ENCODE measurements around the gene ERLIN1. TPM values are rescaled to one million over a fixed set of nuclear protein-coding genes. Genes with fewer than 3 reads are reported as not detected.
"Not testable (repeated sequence)": the region's sequence is repeated elsewhere in the genome, so short reads cannot be mapped to it uniquely, and the experiment has no call there.

Gene ERLIN1
- total and polyA plus RNA-seq, 3 experiments from 2014 or later, result 11.8 to 27.7 (median 26.9) TPM

- DNase-seq, result no peak
- no peak overlapping the region for H3K4me3 ChIP-seq (ENCODE audit: low read length)
- Mint-ChIP-seq H3K27me3 (peaks cover 4 to 36% of the 10 kb centered on the region in 2 donors), H3K4me3 (no peak overlapping the region), H3K4me1 (no peaks in the 10 kb centered on the region), H3K36me3 (peaks cover 0 to 3% (median 0%) of the 10 kb centered on the region in 3 donors), H3K9me3 (peaks cover 0 to 3% (median 0%) of the 10 kb centered on the region in 5 donors), H3K27ac (no peak overlapping the region)
- no peak overlapping the region for H3K27ac ChIP-seq (ENCODE audit: low read depth, low read length)
- CTCF ChIA-PET, result interaction anchor here (1.2 kb wide), 1 partner anchor 15 kb away, joined by 3 read pairs; no protein-coding TSS in a partner anchor
- H3K27me3 ChIP-seq (ENCODE audit: insufficient read depth, low read length, poor library complexity, severe bottlenecking), result no peaks in the 10 kb centered on the region
- H3K36me3 ChIP-seq (ENCODE audit: insufficient read depth, low read length), result no peaks in the 10 kb centered on the region
- no peaks in the 10 kb centered on the region for H3K9me3 ChIP-seq (ENCODE audit: low read length)
- POLR2A ChIA-PET, result no interaction called here
- H3K4me1 ChIP-seq (ENCODE audit: insufficient read depth, low read length), result no peaks in the 10 kb centered on the region
These were observed 56.9 kb downstream of the ERLIN1 start for GRCh38 chr10:100128951-100129350.

- H3K27ac ChIP-seq (ENCODE audit: low read depth, low read length); H3K36me3 Mint-ChIP-seq; H3K9me3 Mint-ChIP-seq; H3K27ac Mint-ChIP-seq; CTCF ChIA-PET; DNase-seq; H3K36me3 ChIP-seq (ENCODE audit: insufficient read depth, low read length); H3K27me3 ChIP-seq (ENCODE audit: insufficient read depth, low read length, poor library complexity, severe bottlenecking); H3K4me3 Mint-ChIP-seq; POLR2A ChIA-PET; H3K4me3 ChIP-seq (ENCODE audit: low read length); H3K9me3 ChIP-seq (ENCODE audit: low read length); H3K4me1 Mint-ChIP-seq; H3K4me1 ChIP-seq (ENCODE audit: insufficient read depth, low read length): not testable (repeated sequence)
- H3K27me3 Mint-ChIP-seq, result peaks cover 13 to 29% of the 10 kb centered on the region in 2 donors
These were observed 60.5 kb downstream of the ERLIN1 start for GRCh38 chr10:100125335-100125734.

GRCh38 chr10:100124097-100124496 is 61.7 kb downstream of the ERLIN1 start:
- Histone ChIP-seq H3K36me3 (ENCODE audit: insufficient read depth, low read length) (no peaks in the 10 kb centered on the region), H3K9me3 (ENCODE audit: low read length) (no peaks in the 10 kb centered on the region), H3K27ac (ENCODE audit: low read depth, low read length) (no peak overlapping the region), H3K4me1 (ENCODE audit: insufficient read depth, low read length) (no peaks in the 10 kb centered on the region), H3K27me3 (ENCODE audit: insufficient read depth, low read length, poor library complexity, severe bottlenecking) (no peaks in the 10 kb centered on the region), H3K4me3 (ENCODE audit: low read length) (no peak overlapping the region)
- Mint-ChIP-seq H3K27me3 (peaks cover 13 to 23% of the 10 kb centered on the region in 2 donors), H3K4me3 (no peak overlapping the region), H3K4me1 (peaks cover 6 to 7% (median 7%) of the 10 kb centered on the region in 3 donors), H3K9me3 (no peaks in the 10 kb centered on the region), H3K36me3 (no peaks in the 10 kb centered on the region), H3K27ac (no peak overlapping the region)
- POLR2A ChIA-PET, result no interaction called here
- CTCF ChIA-PET, result no interaction called here
- DNase-seq, result no peak

GRCh38 chr10:100122780-100123179 is 63.0 kb downstream of the ERLIN1 start:
- Mint-ChIP-seq H3K9me3 (no peaks in the 10 kb centered on the region), H3K36me3 (no peaks in the 10 kb centered on the region), H3K4me1 (peaks cover 6 to 7% (median 7%) of the 10 kb centered on the region in 3 donors), H3K27me3 (peaks cover 12 to 14% of the 10 kb centered on the region in 2 donors), H3K27ac (peak overlapping the region in 1 of 8 donors; percentile 12), H3K4me3 (no peak overlapping the region)
- no peak for DNase-seq
- Histone ChIP-seq H3K9me3 (ENCODE audit: low read length) (no peaks in the 10 kb centered on the region), H3K36me3 (ENCODE audit: insufficient read depth, low read length) (no peaks in the 10 kb centered on the region), H3K4me3 (ENCODE audit: low read length) (no peak overlapping the region), H3K27me3 (ENCODE audit: insufficient read depth, low read length, poor library complexity, severe bottlenecking) (no peaks in the 10 kb centered on the region), H3K4me1 (ENCODE audit: insufficient read depth, low read length) (no peaks in the 10 kb centered on the region), H3K27ac (ENCODE audit: low read depth, low read length) (no peak overlapping the region)
- CTCF ChIA-PET, result no interaction called here
- POLR2A ChIA-PET, result no interaction called here

GRCh38 chr10:100120550-100120949 is 65.3 kb downstream of the ERLIN1 start:
- Histone ChIP-seq H3K4me1 (ENCODE audit: insufficient read depth, low read length) (no peaks in the 10 kb centered on the region), H3K36me3 (ENCODE audit: insufficient read depth, low read length) (no peaks in the 10 kb centered on the region), H3K4me3 (ENCODE audit: low read length) (no peak overlapping the region), H3K9me3 (ENCODE audit: low read length) (no peaks in the 10 kb centered on the region), H3K27me3 (ENCODE audit: insufficient read depth, low read length, poor library complexity, severe bottlenecking) (no peaks in the 10 kb centered on the region), H3K27ac (ENCODE audit: low read depth, low read length) (no peak overlapping the region)
- CTCF ChIA-PET, result no interaction called here
- H3K4me3 Mint-ChIP-seq, result no peak overlapping the region
- H3K27ac Mint-ChIP-seq, result no peak overlapping the region
- no peak for DNase-seq
- no peaks in the 10 kb centered on the region for H3K9me3 Mint-ChIP-seq
- POLR2A ChIA-PET, result no interaction called here
- H3K27me3 Mint-ChIP-seq, result peaks cover 18 to 23% of the 10 kb centered on the region in 2 donors
- H3K4me1 Mint-ChIP-seq, result peaks cover 6 to 7% (median 7%) of the 10 kb centered on the region in 3 donors
- H3K36me3 Mint-ChIP-seq, result no peaks in the 10 kb centered on the region

- Mint-ChIP-seq H3K27ac (no peak overlapping the region), H3K4me3 (no peak overlapping the region), H3K4me1 (peaks cover 7 to 10% (median 8%) of the 10 kb centered on the region in 3 donors), H3K9me3 (no peaks in the 10 kb centered on the region), H3K36me3 (no peaks in the 10 kb centered on the region), H3K27me3 (peaks cover 18 to 28% of the 10 kb centered on the region in 2 donors)
- Histone ChIP-seq H3K4me1 (ENCODE audit: insufficient read depth, low read length) (no peaks in the 10 kb centered on the region), H3K27me3 (ENCODE audit: insufficient read depth, low read length, poor library complexity, severe bottlenecking) (no peaks in the 10 kb centered on the region), H3K4me3 (ENCODE audit: low read length) (no peak overlapping the region), H3K9me3 (ENCODE audit: low read length) (no peaks in the 10 kb centered on the region), H3K27ac (ENCODE audit: low read depth, low read length) (no peak overlapping the region), H3K36me3 (ENCODE audit: insufficient read depth, low read length) (no peaks in the 10 kb centered on the region)
- no peak for DNase-seq
- ChIA-PET POLR2A (no interaction called here), CTCF (no interaction called here)
These were observed 66.1 kb downstream of the ERLIN1 start for GRCh38 chr10:100119726-100120125.

GRCh38 chr10:100114976-100115770 is 70.7 kb downstream of the ERLIN1 start:
- Mint-ChIP-seq H3K36me3 (no peaks in the 10 kb centered on the region), H3K4me1 (peaks cover 0 to 6% (median 3%) of the 10 kb centered on the region in 3 donors), H3K27me3 (peaks cover 20 to 28% of the 10 kb centered on the region in 2 donors), H3K27ac (no peak overlapping the region), H3K9me3 (no peaks in the 10 kb centered on the region), H3K4me3 (no peak overlapping the region)
- Histone ChIP-seq H3K9me3 (ENCODE audit: low read length) (no peaks in the 10 kb centered on the region), H3K4me1 (ENCODE audit: insufficient read depth, low read length) (no peaks in the 10 kb centered on the region), H3K27ac (ENCODE audit: low read depth, low read length) (no peak overlapping the region), H3K36me3 (ENCODE audit: insufficient read depth, low read length) (no peaks in the 10 kb centered on the region), H3K4me3 (ENCODE audit: low read length) (no peak overlapping the region), H3K27me3 (ENCODE audit: insufficient read depth, low read length, poor library complexity, severe bottlenecking) (no peaks in the 10 kb centered on the region)
- ChIA-PET POLR2A (no interaction called here), CTCF (interaction anchor here (1.0 kb wide), 1 partner anchor 14 kb away, joined by 3 read pairs; no protein-coding TSS in a partner anchor)
- DNase-seq, result no peak

GRCh38 chr10:100114460-100114859 is 71.4 kb downstream of the ERLIN1 start:
- H3K36me3 ChIP-seq (ENCODE audit: insufficient read depth, low read length), result no peaks in the 10 kb centered on the region
- ChIA-PET CTCF (interaction anchor here (1.0 kb wide), 1 partner anchor 14 kb away, joined by 3 read pairs; no protein-coding TSS in a partner anchor), POLR2A (no interaction called here)
- peaks cover 20 to 29% of the 10 kb centered on the region in 2 donors for H3K27me3 Mint-ChIP-seq
- no peak overlapping the region for H3K4me3 ChIP-seq (ENCODE audit: low read length)
- no peak for DNase-seq
- H3K9me3 Mint-ChIP-seq, result no peaks in the 10 kb centered on the region
- H3K27ac ChIP-seq (ENCODE audit: low read depth, low read length), result no peak overlapping the region
- H3K9me3 ChIP-seq (ENCODE audit: low read length), result no peaks in the 10 kb centered on the region
- no peaks in the 10 kb centered on the region for H3K27me3 ChIP-seq (ENCODE audit: insufficient read depth, low read length, poor library complexity, severe bottlenecking)
- peaks cover 0 to 6% (median 3%) of the 10 kb centered on the region in 3 donors for H3K4me1 Mint-ChIP-seq
- no peak overlapping the region for H3K27ac Mint-ChIP-seq
- H3K36me3 Mint-ChIP-seq, result no peaks in the 10 kb centered on the region
- H3K4me3 Mint-ChIP-seq, result no peak overlapping the region
- H3K4me1 ChIP-seq (ENCODE audit: insufficient read depth, low read length), result no peaks in the 10 kb centered on the region

All from CD8-positive, alpha-beta memory T cell (primary cell).